Activated CD8-positive, alpha-beta memory T cell treated with anti-CD3 and anti-CD28 coated beads for 24 hours (primary cell): ENCODE results near the gene MTERF4.

Experiments used
- DNase-seq: peaks from one replicate; pipeline ENCODE4 v3.0.0-alpha.2; 2020

The MTERF4 gene, protein sequence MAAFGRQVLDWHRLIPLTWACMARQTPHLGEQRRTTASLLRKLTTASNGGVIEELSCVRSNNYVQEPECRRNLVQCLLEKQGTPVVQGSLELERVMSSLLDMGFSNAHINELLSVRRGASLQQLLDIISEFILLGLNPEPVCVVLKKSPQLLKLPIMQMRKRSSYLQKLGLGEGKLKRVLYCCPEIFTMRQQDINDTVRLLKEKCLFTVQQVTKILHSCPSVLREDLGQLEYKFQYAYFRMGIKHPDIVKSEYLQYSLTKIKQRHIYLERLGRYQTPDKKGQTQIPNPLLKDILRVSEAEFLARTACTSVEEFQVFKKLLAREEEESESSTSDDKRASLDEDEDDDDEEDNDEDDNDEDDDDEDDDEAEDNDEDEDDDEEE

GRCh38 chr2:241102239-241102803 lies at the start of gene MTERF4:
Gene MTERF4 (minus strand): TSS chr2:241102287. CDS start chr2:241102273, 14 bp downstream.
- DNase-seq = peak; percentile 95

GRCh38 chr2:241150660-241151530 lies 48.8 kb upstream of the MTERF4 start:
- no peak for DNase-seq

DNA sequence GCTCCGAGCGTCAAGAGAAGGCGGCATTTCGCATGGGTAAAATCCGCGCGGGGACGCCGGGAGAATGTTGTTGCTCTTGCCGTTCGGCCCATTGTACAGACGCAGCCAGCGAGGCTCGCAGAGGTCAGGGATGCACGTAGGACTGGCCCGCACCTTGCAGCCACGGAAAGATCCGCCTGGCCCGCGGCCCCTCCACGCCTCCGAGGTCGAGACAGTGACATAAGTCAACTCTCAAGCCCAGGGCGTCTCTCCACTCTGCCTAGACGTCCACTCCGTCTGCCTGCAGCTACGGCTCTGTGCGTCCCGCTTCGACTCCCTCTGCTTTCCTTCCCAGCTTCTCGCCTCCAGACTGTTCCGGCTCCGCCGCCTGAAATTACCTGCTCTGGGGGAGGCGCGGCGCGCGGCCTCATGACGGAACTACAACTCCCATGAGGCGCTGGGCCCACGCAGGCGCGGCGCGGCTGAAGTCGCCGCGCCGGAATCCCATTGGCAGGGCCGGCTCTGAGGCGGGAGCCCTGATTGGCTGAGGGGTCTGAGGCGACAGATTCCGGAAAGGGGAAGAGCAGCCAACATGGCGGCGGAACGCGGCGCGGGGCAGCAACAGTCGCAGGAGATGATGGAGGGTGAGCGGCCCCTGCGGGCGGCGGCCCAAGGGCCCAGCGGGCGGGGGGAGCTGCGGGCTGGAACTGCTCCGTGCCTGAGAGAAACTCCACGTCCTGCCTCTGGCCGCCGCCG lies 48.0 kb upstream of the MTERF4 start, which contains the start of gene PPP1R7:
PPP1R7 (plus strand) TSS at position 543 of the 735 bp plus-strand sequence; CDS start at position 572, 29 bp downstream.
- DNase-seq = peak; percentile 94

- DNase-seq = no peak
These were observed 47.5 kb upstream of the MTERF4 start for GRCh38 chr2:241149675-241149924.

- DNase-seq = peak; percentile 94
These were observed 47.0 kb upstream of the MTERF4 start, which contains the start of gene PASK for GRCh38 chr2:241148891-241149674. Gene PASK (minus strand): TSS chr2:241149472. CDS start chr2:241143032, 6,440 bp downstream.

GRCh38 chr2:241148239-241148638 lies 46.2 kb upstream of the MTERF4 start:
- DNase-seq = no peak

- DNase-seq = no peak
These were observed 45.2 kb upstream of the MTERF4 start for GRCh38 chr2:241147336-241147735.

DNA sequence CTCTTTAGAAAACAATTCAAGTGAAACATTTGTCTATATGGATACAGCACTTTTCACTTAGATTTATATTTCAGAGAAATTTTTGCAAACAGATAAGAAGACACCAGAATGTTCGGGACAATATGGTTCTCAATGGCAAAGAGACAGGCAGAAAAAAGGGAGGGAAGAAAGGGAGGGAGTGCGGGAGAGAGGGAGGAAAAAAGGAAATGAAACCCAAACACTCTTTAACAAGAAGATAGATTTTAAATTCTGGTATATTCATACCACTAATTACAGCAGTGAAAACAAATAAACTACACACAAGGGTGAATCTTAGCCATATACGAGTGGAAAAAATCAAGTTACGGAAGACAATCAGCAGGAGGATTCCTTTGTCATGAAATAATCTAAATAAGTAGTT lies 44.2 kb upstream of the MTERF4 start:
- no peak for DNase-seq

DNA sequence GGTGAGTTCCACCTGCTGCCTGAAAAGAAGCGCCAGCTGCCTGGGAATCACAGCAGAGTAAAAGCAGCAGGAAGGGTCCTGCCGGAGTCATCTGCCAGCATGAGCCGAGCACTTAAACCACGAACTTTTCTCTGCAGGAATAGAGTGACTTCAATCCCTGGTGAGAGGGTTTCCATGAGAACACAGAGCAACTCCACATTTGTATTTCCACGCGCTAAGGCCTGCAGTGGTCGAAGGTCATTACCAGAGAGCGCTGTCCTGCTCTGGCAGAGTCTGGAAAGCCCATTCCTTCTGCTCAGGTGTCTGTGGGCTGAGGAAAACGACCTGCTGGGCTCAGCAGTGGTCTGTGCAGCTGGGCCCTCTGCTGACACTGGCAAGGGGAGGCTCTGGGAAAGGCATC lies 40.5 kb upstream of the MTERF4 start:
- no peak for DNase-seq

- DNase-seq = no peak
These were observed 40.0 kb upstream of the MTERF4 start for GRCh38 chr2:241142063-241142462.

DNA sequence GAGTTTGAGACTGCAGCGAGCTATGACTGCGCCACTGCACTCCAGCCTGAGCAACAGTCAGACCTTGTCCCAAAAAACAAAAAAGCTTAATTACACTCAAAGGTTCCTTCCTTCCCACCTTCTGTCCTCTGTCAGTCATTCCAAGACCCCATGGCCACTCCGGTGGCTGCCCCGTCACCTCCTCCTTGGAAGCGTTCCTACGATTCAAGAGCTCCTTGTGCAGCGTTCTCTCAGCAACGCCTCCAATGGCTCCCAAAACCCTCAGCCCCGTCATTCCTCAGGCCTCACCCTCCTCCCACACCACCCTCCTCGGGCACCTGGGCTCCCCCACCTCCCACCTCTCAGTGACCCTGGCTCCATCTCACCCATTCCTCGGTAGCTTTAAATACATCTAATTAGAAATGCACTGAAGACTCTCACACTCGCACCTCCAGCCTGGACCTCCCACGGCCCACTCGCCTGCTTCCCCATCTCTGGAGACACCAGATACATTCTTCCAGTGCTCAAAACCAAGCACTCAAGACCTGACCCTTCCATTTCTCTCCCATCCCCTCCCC lies 39.2 kb upstream of the MTERF4 start:
- DNase-seq = no peak

GRCh38 chr2:241140445-241140840 lies 38.4 kb upstream of the MTERF4 start:
- no peak for DNase-seq

- DNase-seq = no peak
These were observed 37.7 kb upstream of the MTERF4 start for GRCh38 chr2:241139531-241140444.

- no peak for DNase-seq
These were observed 36.4 kb upstream of the MTERF4 start for GRCh38 chr2:241138471-241138870.

- DNase-seq = no peak
These were observed 35.4 kb upstream of the MTERF4 start for GRCh38 chr2:241137276-241138190.

- DNase-seq = no peak
These were observed 34.7 kb upstream of the MTERF4 start for GRCh38 chr2:241136661-241137260.

DNA sequence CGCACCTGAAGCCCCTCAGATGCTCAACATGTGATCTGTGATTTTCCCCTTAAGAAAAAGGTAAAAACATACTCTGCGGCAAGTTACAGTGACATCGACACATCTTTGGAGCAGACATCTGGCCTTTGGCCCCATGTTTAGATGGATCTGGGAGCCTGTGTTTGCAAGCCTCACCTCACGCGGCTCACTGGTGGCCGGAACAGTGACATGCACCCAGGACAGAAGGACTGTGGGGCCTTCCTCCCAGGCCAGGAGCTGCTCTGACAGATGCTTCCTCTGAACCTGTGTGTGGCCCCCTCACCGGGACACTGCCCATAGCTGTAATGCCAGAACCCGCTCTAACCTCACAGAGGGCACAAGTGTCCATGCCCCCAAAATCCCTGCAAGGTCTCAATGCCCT lies 34.1 kb upstream of the MTERF4 start:
- DNase-seq = no peak

GRCh38 chr2:241135737-241136136 lies 33.6 kb upstream of the MTERF4 start:
- no peak for DNase-seq

DNA sequence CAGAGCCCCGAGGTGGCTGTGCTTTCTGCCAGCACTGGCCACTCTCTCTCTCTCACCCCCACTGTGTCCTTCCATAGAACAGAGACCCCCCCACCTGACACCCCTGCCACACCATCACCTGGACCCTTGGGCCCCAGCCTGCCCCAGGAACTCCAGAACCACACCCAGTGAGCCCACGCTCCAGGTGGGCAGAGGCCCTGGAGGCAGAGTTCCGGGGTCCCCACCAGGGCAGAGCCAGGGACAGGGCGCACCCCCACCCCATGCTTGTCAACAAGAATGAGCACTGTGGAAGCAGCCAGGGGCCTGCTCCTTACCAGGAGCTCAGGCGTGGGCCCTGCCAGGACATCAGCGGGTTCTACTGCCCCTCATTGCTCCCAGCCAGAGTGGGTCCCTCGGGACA lies 32.6 kb upstream of the MTERF4 start:
- DNase-seq = no peak
